GM12878 (cell line): ENCODE data around the gene MARCHF6. TPM values are rescaled to one million over a fixed set of nuclear protein-coding genes. Genes with fewer than 3 reads are reported as not detected.

Experiments
- ATAC-seq: fragments of 200-7000 bp; cut with Tn5 transposase; 3 replicates; pipeline ENCODE4 v1.9.1; 2020; ENCODE audit warnings: mild to moderate bottlenecking, moderate library complexity
- BruUV-seq: library from RNA; stranded (reverse); fragments of 400-500 nt; replicated peaks from 2 replicates; lab custom pipeline; 2021; lab: Mats Ljungman, UMichigan
- CTCF ChIA-PET: fragments of 300-600 bp; sonication (Branson Sonifier 250); formaldehyde crosslinking; extraction: SDS; loops from one replicate; lab custom pipeline; 2021; ENCODE audit warnings: inconsistent platforms; lab: Yijun Ruan, JAX
- POLR2A ChIA-PET: fragments of 350-600 bp; formaldehyde crosslinking; extraction: SDS; loops from one replicate; lab custom pipeline; 2021; ENCODE audit warnings: inconsistent platforms; lab: Charles Lee
- RAD21 ChIA-PET: fragments of 300-600 bp; sonication (Branson Sonifier 250); formaldehyde crosslinking; loops from one replicate; lab custom pipeline; 2023; ENCODE audit warnings: antibody characterized with exemption; ENCODE audit not compliant: unreplicated experiment; lab: Charles Lee
- SMC1A ChIA-PET: fragments of 300-600 bp; sonication (Branson Sonifier 250); formaldehyde crosslinking; loops from one replicate; lab custom pipeline; 2023; ENCODE audit not compliant: unreplicated experiment, uncharacterized antibody; lab: Charles Lee
- DNase-seq: peaks from one replicate; pipeline ENCODE4 v3.0.0-alpha.2; 2011; ENCODE audit warnings: low read depth, low spot score
- FAIRE-seq: peaks from 3 replicates; lab custom pipeline; 2011; peaks lifted over from hg19 to GRCh38; lab: Jason Lieb, UNC
- H2AFZ ChIP-seq: 2 replicates; pipeline ENCODE4 v1.6.0; 2011; ENCODE audit warnings: low read depth, low read length, control low read depth; ENCODE audit not compliant: control insufficient read depth
- H3K27ac ChIP-seq: 2 replicates; pipeline ENCODE4 v1.5.1; 2011; ENCODE audit warnings: control low read depth; ENCODE audit not compliant: control insufficient read depth, insufficient read depth
- H3K27me3 ChIP-seq, 2 experiments: replicated peaks in 1 of 2; 2 replicates each; pipeline versions ENCODE4 v1.6.0 to v1.6.1; 2011; ENCODE audit warnings: low read length in 1 of 2; ENCODE audit not compliant: control insufficient read depth in 2 of 2, insufficient read depth in 2 of 2
- H3K36me3 ChIP-seq, 2 experiments: 2 replicates each; pipeline ENCODE4 v1.5.1; 2011; ENCODE audit warnings: low read length in 1 of 2; ENCODE audit not compliant: control insufficient read depth in 2 of 2, insufficient read depth in 2 of 2
- H3K4me1 ChIP-seq: 2 replicates; pipeline ENCODE4 v1.6.1; 2011; ENCODE audit warnings: mild to moderate bottlenecking, low read length, moderate library complexity, mixed read lengths; ENCODE audit not compliant: control insufficient read depth, insufficient read depth
- H3K4me2 ChIP-seq: 2 replicates; pipeline ENCODE4 v1.6.0; 2011; ENCODE audit warnings: control low read depth; ENCODE audit not compliant: control insufficient read depth, insufficient read depth
- H3K4me3 ChIP-seq: fragments of 200-600 bp; sonication (generic); 2 replicates; pipeline ENCODE4 v1.5.1; 2016
- H3K79me2 ChIP-seq: 2 replicates; pipeline ENCODE4 v1.6.0; 2011; ENCODE audit warnings: low read length; ENCODE audit not compliant: control insufficient read depth, insufficient read depth
- H3K9ac ChIP-seq: 2 replicates; pipeline ENCODE4 v1.8.0; 2011; ENCODE audit warnings: low read length, control low read depth, mixed read lengths; ENCODE audit not compliant: control insufficient read depth, insufficient read depth
- H3K9me3 ChIP-seq: replicated peaks from 3 replicates; pipeline ENCODE4 v1.5.1; 2011; ENCODE audit warnings: mild to moderate bottlenecking, low read length; ENCODE audit not compliant: control insufficient read depth, insufficient read depth
- H4K20me1 ChIP-seq: 2 replicates; pipeline ENCODE4 v1.6.0; 2011; ENCODE audit not compliant: control insufficient read depth, insufficient read depth
- BRCA1 ChIP-seq: IDR thresholded peaks from 2 replicates; pipeline ENCODE4 v1.6.1; 2011; ENCODE audit warnings: low read depth, low read length, improper control_type of control experiment
- CREB1 ChIP-seq: IDR thresholded peaks from 2 replicates; pipeline ENCODE4 v1.6.1; 2012; ENCODE audit warnings: low read depth, mild to moderate bottlenecking, inconsistent platforms
- HDGF ChIP-seq: fragments of 450-650 bp; IDR thresholded peaks from 2 replicates; pipeline ENCODE4 v1.6.1; 2016; ENCODE audit warnings: antibody characterized with exemption
- PAX8 ChIP-seq: fragments of 450-650 bp; IDR thresholded peaks from 2 replicates; pipeline ENCODE4 v1.6.1; 2017; ENCODE audit warnings: mild to moderate bottlenecking, moderate library complexity
- POU2F2 ChIP-seq: IDR thresholded peaks from 3 replicates; pipeline ENCODE4 v1.6.1; 2011; ENCODE audit warnings: low read depth, mild to moderate bottlenecking, low read length, borderline replicate concordance
- REST ChIP-seq: IDR thresholded peaks from 2 replicates; pipeline ENCODE4 v1.6.1; 2012; ENCODE audit warnings: mild to moderate bottlenecking, low read depth, low read length
- SREBF1 ChIP-seq: IDR thresholded peaks from 2 replicates; pipeline ENCODE4 v1.6.1; 2012; ENCODE audit warnings: mild to moderate bottlenecking, low read length
- SUZ12 ChIP-seq: fragments of 200-600 bp; sonication (generic); IDR thresholded peaks from one replicate; pipeline ENCODE4 v1.6.1; 2018; ENCODE audit warnings: antibody characterized with exemption, mild to moderate bottlenecking; ENCODE audit not compliant: unreplicated experiment
- TAF1 ChIP-seq: IDR thresholded peaks from 2 replicates; pipeline ENCODE4 v1.6.1; 2011; ENCODE audit warnings: mild to moderate bottlenecking, low read depth, low read length, borderline replicate concordance
- TBL1XR1 ChIP-seq: IDR thresholded peaks from 2 replicates; pipeline ENCODE4 v1.6.1; 2012; ENCODE audit warnings: low read depth, low read length, improper control_type of control experiment
- ZBED1 ChIP-seq: IDR thresholded peaks from 2 replicates; pipeline ENCODE4 v1.6.1; 2016; ENCODE audit warnings: borderline replicate concordance
- WGBS: methylation state at CpG from one replicate; pipeline ENCODE4 v1.1.6; 2016; ENCODE audit warnings: low lambda C conversion rate; ENCODE audit not compliant: insufficient replicate concordance, insufficient coverage; ENCODE audit errors: missing lambda C conversion rate; 5-methylcytosine and 5-hydroxymethylcytosine counted together
- in situ Hi-C: fragments of 300-500 bp; cut with MboI; formaldehyde crosslinking; loops from 9 replicates; pipeline ENCODE4 v1.14.3; 2018; ENCODE audit warnings: mixed read lengths
- intact Hi-C: fragments of 100-400 bp; cut with micrococcal nuclease; formaldehyde crosslinking; loops from one replicate; pipeline ENCODE4 v1.14.2; 2022; ENCODE audit not compliant: unreplicated experiment
- polyA plus RNA-seq, 11 experiments: library from polyadenylated mRNA; depleted of rRNA in 4 of 11; unstranded in 6 of 11; stranded (reverse) in 5 of 11; fragments of >200 nt; fragmentation: Nextera tagmentation in 4 of 11; fragmentation: Illumina TruSeq in 1 of 11; extraction: Ambion mirVana in 4 of 11; extraction: Trizol in 1 of 11; gene quantifications; 1 replicate in 1 of 11; 2 replicates in 10 of 11; pipeline versions ENCODE4 v1.2.1 to v1.2.3, GENCODE V29; 2011 to 2016; ENCODE audit warnings: inconsistent platforms in 2 of 11, missing spikeins in 2 of 11, low read depth in 1 of 11
- total RNA-seq, 4 experiments: library from RNA; depleted of rRNA in 3 of 4; stranded (reverse); fragments of >200 nt in 3 of 4; fragmentation: Illumina TruSeq in 1 of 4; extraction: Trizol in 1 of 4; gene quantifications; 2 replicates each; pipeline versions ENCODE4 v1.2.1 to v1.2.3, GENCODE V29; 2013 to 2021

Gene MARCHF6
- total and polyA plus RNA-seq, 10 of the 15 experiments (the other 5 are each of a cell fraction or from before 2014, with no cell fraction given) = 39.1 to 172 (median 61.0) TPM

- Histone ChIP-seq H3K27ac (no peak overlapping the region), H2AFZ (no peak overlapping the region), H3K9me3 (no peaks in the 10 kb centered on the region; the same call in 1 of the 3 replicates), H3K9ac (no peak overlapping the region), H3K36me3 (peaks cover 6 to 14% of the 10 kb centered on the region in 2 experiments; a peak in 3 of 4 replicates), H3K4me2 (no peak overlapping the region), H3K4me3 (no peak overlapping the region), H4K20me1 (0 out of 2 replicates have a peak, but pooled peaks cover 2% of the 10 kb centered on the region), H3K4me1 (no peaks in the 10 kb centered on the region), H3K79me2 (peaks cover 52% of the 10 kb centered on the region), H3K27me3 (no peaks in the 10 kb centered on the region)
- intact Hi-C loops (no loop called here), in situ Hi-C loops (no loop called here)
- ChIA-PET RAD21 (no interaction called here), CTCF (interaction anchor here (2.1 to 3.2 kb wide), 3 partner anchors 12 to 93 kb away, joined by 4 to 14 read pairs (median 10); no protein-coding TSS in a partner anchor), SMC1A (interaction anchor here (0.8 to 1.3 kb wide), 3 partner anchors 9 to 24 kb away, joined by 3 read pairs; no protein-coding TSS in a partner anchor), POLR2A (no interaction called here)
- ATAC-seq (0 out of 3 replicates have a peak, but pooled peaks have one; percentile 15), FAIRE-seq (no peak), DNase-seq (no peak)
- no TSS peak for BruUV-seq
- TF ChIP-seq SREBF1 (no peak), CREB1 (no peak), SUZ12 (no peak), TBL1XR1 (no peak), PAX8 (no peak), POU2F2 (no peak), BRCA1 (no peak), ZBED1 (no peak), REST (no peak), TAF1 (no peak), HDGF (no peak)
- 89% methylated on average over 11 of the region's 11 CpGs for WGBS
Measured at GRCh38 chr5:10376544-10376943, 23.0 kb downstream of the MARCHF6 start.
